D721Med (cell line): ENCODE data around the gene NUPR2.
"Not testable (repeated sequence)": the region's sequence is repeated elsewhere in the genome, so short reads cannot be mapped to it uniquely, and the experiment has no call there.

Source experiments
- DNase-seq: peaks from one replicate; pipeline ENCODE4 v3.0.0; 2011; ENCODE audit warnings: low spot score; ENCODE audit not compliant: insufficient read length
- FAIRE-seq: peaks from 2 replicates; lab custom pipeline; 2011; peaks lifted over from hg19 to GRCh38; lab: Jason Lieb, UNC
- TF ChIP-seq, protein P1 (sequence below): IDR thresholded peaks from 2 replicates; pipeline ENCODE4 v1.5.1; 2012; ENCODE audit warnings: mild to moderate bottlenecking, control low read depth; ENCODE audit not compliant: insufficient read depth; ENCODE audit errors: missing control alignments

Gene NUPR2

DNA sequence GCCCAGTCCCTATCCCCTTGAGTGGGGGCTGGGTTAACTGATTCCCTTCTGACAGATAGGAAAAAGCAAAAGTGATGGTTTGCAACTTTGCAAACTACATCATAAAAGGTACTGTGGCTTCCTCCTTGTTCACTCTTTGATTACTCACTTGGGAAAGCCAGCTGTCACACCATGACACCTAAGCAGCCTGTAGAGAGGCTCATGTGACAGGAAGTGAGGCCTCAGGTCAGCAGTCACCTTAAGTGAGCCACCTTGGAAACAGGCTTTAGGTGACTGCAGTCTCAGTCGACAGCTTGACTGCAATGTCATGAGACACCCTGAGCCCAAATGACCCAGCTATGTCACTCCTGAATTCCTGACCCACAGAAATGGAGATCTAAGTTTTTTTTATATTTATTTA is 5.6 kb downstream of the NUPR2 start:
- no peak for FAIRE-seq
- no peak for DNase-seq
- TF ChIP-seq, protein P1, sequence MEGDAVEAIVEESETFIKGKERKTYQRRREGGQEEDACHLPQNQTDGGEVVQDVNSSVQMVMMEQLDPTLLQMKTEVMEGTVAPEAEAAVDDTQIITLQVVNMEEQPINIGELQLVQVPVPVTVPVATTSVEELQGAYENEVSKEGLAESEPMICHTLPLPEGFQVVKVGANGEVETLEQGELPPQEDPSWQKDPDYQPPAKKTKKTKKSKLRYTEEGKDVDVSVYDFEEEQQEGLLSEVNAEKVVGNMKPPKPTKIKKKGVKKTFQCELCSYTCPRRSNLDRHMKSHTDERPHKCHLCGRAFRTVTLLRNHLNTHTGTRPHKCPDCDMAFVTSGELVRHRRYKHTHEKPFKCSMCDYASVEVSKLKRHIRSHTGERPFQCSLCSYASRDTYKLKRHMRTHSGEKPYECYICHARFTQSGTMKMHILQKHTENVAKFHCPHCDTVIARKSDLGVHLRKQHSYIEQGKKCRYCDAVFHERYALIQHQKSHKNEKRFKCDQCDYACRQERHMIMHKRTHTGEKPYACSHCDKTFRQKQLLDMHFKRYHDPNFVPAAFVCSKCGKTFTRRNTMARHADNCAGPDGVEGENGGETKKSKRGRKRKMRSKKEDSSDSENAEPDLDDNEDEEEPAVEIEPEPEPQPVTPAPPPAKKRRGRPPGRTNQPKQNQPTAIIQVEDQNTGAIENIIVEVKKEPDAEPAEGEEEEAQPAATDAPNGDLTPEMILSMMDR = no peak

DNA sequence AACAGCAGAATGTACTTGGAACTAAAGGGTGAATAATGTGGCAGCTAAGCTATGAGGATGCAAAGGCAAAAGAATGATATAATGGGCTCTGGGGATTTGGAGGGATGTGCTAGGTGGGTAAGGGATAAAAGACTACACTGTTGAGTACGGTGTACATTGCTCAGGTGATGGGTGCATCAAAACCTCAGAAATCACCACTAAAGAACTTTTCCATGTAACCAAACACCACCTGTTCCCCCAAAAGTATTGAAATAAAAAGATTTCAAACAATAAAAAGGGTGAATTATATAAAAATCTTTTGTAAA is 8.3 kb downstream of the NUPR2 start:
- TF ChIP-seq, protein P1 = no peak
- DNase-seq (no peak), FAIRE-seq (no peak)

DNA sequence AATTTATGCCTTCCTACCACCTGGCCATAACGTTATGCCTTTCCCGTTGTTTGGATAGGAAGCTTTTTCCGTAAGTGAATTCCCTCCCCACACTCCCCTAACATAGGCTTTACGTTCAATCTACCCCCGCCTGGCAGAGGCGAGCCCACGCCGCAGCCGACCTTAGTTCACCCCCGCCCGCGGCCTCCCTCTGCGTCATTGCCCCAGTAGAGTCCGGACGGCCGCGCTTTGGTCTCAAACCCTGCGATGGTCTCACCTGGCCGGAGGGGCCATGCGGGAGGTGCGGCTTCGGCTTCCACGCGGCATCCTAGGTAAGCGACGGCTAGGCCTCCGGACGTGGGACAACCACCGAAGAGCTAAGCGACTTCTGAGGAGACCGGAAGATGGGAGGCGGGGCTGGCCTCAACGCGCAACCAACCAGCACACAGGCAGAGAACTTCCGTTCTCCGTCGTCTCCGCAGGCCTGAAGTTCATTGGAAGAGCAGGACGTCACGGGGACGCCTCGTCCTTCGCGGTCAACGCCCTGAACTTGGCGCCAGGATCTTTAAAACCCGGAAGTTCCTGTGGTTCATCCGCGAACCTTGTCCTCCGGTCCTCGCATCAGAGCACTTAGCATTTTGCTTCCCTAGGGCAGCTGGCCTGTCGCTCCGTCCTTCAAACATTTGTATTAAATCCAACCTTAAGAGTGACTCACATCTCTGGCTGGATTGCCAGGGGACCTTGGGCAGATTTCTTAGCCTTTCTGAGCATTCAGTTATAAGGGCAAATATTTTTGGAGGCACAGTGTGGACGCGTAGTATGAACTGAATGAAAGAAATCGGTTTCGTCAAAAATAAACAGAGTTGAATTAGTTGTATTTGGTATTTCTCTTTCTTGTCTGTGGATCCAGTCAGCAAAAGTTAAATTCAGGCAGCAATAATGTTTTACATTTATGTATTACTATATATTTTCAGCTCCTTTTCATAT is 9.8 kb downstream of the NUPR2 start, which contains the start of gene CHCHD2:
Gene CHCHD2 (minus strand): TSS at position 369 of the 966 bp plus-strand sequence. CDS start 63 bp downstream, at position 306.
- DNase-seq (peak; percentile 87), FAIRE-seq (peak; percentile 63)
- TF ChIP-seq, protein P1 = no peak

- no peak for DNase-seq
- TF ChIP-seq, protein P1 = no peak
- FAIRE-seq = no peak
Measured at GRCh38 chr7:56105508-56105907, 10.7 kb downstream of the NUPR2 start.

- DNase-seq, FAIRE-seq: not testable (repeated sequence)
Measured at GRCh38 chr7:56104138-56104537, 12.1 kb downstream of the NUPR2 start.

DNA sequence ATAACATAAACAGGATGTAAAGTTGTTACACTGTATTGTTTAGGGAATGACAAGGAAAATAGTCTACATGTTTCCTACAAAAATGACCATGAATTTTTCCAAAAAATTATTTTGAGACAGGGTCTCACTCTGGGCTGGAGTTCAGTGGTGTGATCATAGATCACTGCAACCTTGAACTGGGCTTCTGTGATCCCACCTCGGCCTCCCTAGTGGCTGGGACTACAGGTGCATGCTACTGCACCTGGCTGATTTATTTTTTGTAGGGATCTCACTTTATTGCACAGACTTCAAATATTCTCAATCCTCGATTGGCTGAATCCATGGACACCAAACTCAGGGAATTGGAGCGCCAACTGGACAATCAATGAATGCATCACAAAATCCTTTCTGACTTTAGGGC is 16.6 kb downstream of the NUPR2 start:
- DNase-seq (no peak), FAIRE-seq (no peak)
- TF ChIP-seq, protein P1 = no peak

- not testable (repeated sequence) for FAIRE-seq, DNase-seq
Measured at GRCh38 chr7:56098187-56099008, 17.8 kb downstream of the NUPR2 start.

- DNase-seq = no peak
- TF ChIP-seq, protein P1 = no peak
- no peak for FAIRE-seq
Measured at GRCh38 chr7:56097700-56098099, 18.5 kb downstream of the NUPR2 start.
